ENCODE data around the gene KCNAB1.

The KCNAB1 gene

DNA sequence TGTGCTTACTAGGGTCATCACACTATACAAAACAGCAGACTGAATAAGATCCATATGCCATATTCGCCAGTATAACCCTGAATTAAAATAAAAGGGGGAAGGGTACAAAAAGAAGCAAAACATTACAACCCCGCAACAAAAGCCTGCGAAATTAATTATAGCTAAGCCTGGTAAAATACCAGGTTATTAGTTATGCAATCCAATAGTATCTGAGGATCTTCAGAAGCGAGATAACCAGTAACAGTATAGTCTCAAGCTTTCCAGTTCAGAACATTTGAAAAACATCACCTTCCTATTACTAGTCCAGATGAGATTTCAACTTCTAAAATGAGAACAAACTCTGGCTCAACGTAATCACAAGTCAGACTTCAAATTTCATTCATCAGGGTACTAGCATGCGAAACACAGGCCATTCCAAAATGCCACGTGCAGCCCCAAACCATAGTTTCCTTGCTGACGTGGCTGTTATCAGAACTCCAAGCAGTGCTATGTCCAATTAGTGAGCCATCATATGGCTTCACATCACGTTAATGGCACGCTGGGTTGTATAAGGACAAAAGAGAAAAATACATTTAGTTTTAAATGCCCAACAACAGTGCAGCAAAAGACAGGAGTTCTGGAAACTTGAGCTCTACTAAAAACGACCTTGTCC lies 433.5 kb downstream of the KCNAB1 start:
- intact Hi-C loops (cut with DNase I; ENCODE audit: low total_unique reads), result loop anchor here (5.0 to 10.0 kb wide), 3 partner anchors 121 to 578 kb away; partner anchors contain the start of genes LEKR1 and TIPARP
- Histone ChIP-seq H3K36me3 (peaks cover 0 to 7% (median 0%) of the 10 kb centered on the region in 3 donors), H3K27ac (peak overlapping the region; percentile 76 to 85), H3K27me3 (no peaks in the 10 kb centered on the region), H3K4me1 (peaks cover 0 to 50% (median 24%) of the 10 kb centered on the region in 4 donors), H3K4me3 (peak overlapping the region; percentile 84 to 85), H3K9me3 (no peaks in the 10 kb centered on the region)
- no peak for DNase-seq
- TF ChIP-seq CTCF (IDR thresholded peaks at IDR 0.05), result no peak

- Histone ChIP-seq H3K27ac (peak overlapping the region; percentile 76 to 85), H3K27me3 (no peaks in the 10 kb centered on the region), H3K9me3 (no peaks in the 10 kb centered on the region), H3K4me1 (peaks cover 0 to 44% (median 21%) of the 10 kb centered on the region in 4 donors), H3K4me3 (peak overlapping the region; percentile 84 to 85), H3K36me3 (peaks cover 0 to 7% (median 0%) of the 10 kb centered on the region in 3 donors)
- no peak for DNase-seq
- TF ChIP-seq CTCF (IDR thresholded peaks at IDR 0.05), result no peak
- intact Hi-C loops (cut with DNase I; ENCODE audit: low total_unique reads), result loop anchor here (5.0 to 10.0 kb wide), 3 partner anchors 120 to 578 kb away; partner anchors contain the start of genes LEKR1 and TIPARP
These were observed 434.1 kb downstream of the KCNAB1 start for GRCh38 chr3:156554515-156554841.

GRCh38 chr3:156554842-156555687 lies 434.7 kb downstream of the KCNAB1 start, which contains the start of gene SSR3:
SSR3 (minus strand) TSS chr3:156555117; CDS start chr3:156555089, 28 bp downstream.
- peak; percentile 46 to 78 for TF ChIP-seq CTCF (IDR thresholded peaks at IDR 0.05)
- intact Hi-C loops (cut with DNase I; ENCODE audit: low total_unique reads), result loop anchor here (5.0 to 10.0 kb wide), 3 partner anchors 120 to 577 kb away; partner anchors contain the start of genes LEKR1 and TIPARP
- DNase-seq, result peak; percentile 99 to 100

GRCh38 chr3:156558389-156558788 lies 438.0 kb downstream of the KCNAB1 start:
- Histone ChIP-seq H3K36me3 (no peaks in the 10 kb centered on the region), H3K4me1 (peaks cover 0 to 6% (median 3%) of the 10 kb centered on the region in 4 donors), H3K4me3 (no peak overlapping the region), H3K27ac (no peak overlapping the region), H3K9me3 (no peaks in the 10 kb centered on the region), H3K27me3 (no peaks in the 10 kb centered on the region)
- intact Hi-C loops (cut with DNase I; ENCODE audit: low total_unique reads), result loop anchor here (10.0 kb wide), 2 partner anchors 116 to 266 kb away; partner anchors contain the start of genes LEKR1 and TIPARP
- DNase-seq, result no peak
- TF ChIP-seq CTCF (IDR thresholded peaks at IDR 0.05), result no peak

More at GRCh38 chr3:156554842-156555687, 434.7 kb downstream of the KCNAB1 start, which contains the start of gene SSR3:
- Histone ChIP-seq H3K4me3 (peak within 1 kb of the TSS; percentile 84 to 85), H3K9me3 (no peaks in the 10 kb centered on the region), H3K4me1 (peaks cover 0 to 38% (median 19%) of the 10 kb centered on the region in 4 donors), H3K27ac (peak within 1 kb of the TSS; percentile 76 to 85), H3K36me3 (peaks cover 0 to 7% (median 0%) of the 10 kb centered on the region in 3 donors), H3K27me3 (no peaks in the 10 kb centered on the region)

DNA sequence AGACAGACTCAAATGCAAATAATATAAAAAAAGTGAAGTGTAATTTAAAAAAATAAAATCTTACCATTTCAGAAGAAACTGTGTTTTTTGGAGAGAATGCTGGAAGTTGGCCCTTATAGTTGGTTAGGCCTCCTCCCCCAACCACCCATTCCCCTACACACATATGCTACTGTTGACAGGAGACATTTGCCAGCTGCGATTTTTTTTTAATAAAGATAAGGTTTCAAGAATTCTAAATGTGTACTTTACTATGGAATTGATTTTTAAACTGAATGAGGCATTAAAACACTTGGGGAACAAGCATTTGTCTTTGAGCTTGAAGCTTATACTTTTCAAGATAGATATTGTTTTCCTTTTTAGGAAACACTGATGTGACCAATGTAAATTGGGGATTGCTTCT lies 438.9 kb downstream of the KCNAB1 start:
- intact Hi-C loops (cut with DNase I; ENCODE audit: low total_unique reads), result loop anchor here (10.0 kb wide), 2 partner anchors 115 to 265 kb away; partner anchors contain the start of genes LEKR1 and TIPARP
- Histone ChIP-seq H3K4me3 (no peak overlapping the region), H3K4me1 (no peaks in the 10 kb centered on the region), H3K9me3 (no peaks in the 10 kb centered on the region), H3K36me3 (no peaks in the 10 kb centered on the region), H3K27me3 (no peaks in the 10 kb centered on the region), H3K27ac (no peak overlapping the region)
- DNase-seq, result no peak
- TF ChIP-seq CTCF (IDR thresholded peaks at IDR 0.05), result no peak

All from tibial artery (tissue), 4 donors.